HuH-7 (cell line): ENCODE results near the gene TAF10.

ENCODE experiments used
- DNase-seq: peaks from one replicate; pipeline ENCODE4 v3.0.0; 2011; ENCODE audit warnings: low spot score

TAF10 gene

GRCh38 chr11:6612213-6613041 lies at the start of gene TAF10:
TAF10 (minus strand) TSS chr11:6612216; CDS start chr11:6612189, 27 bp downstream.
- peak; percentile 91 for DNase-seq

- DNase-seq = no peak
Measured at GRCh38 chr11:6660712-6661111, 48.7 kb upstream of the TAF10 start.

GRCh38 chr11:6658647-6659046 lies 46.6 kb upstream of the TAF10 start:
- no peak for DNase-seq

- DNase-seq = no peak
Measured at GRCh38 chr11:6657346-6657745, 45.3 kb upstream of the TAF10 start.

- no peak for DNase-seq
Measured at GRCh38 chr11:6656936-6657335, 44.9 kb upstream of the TAF10 start.

- DNase-seq = no peak
Measured at GRCh38 chr11:6656584-6656915, 44.5 kb upstream of the TAF10 start.

- DNase-seq = no peak
Measured at GRCh38 chr11:6655790-6656583, 44.0 kb upstream of the TAF10 start, which contains the start of gene DCHS1. DCHS1 (minus strand) TSS chr11:6655809; CDS start chr11:6641613, 14,196 bp downstream.

GRCh38 chr11:6655020-6655789 lies 43.2 kb upstream of the TAF10 start:
- no peak for DNase-seq

- peak; percentile 56 for DNase-seq
Measured at GRCh38 chr11:6654281-6655019, 42.4 kb upstream of the TAF10 start.

- no peak for DNase-seq
Measured at GRCh38 chr11:6653656-6654055, 41.6 kb upstream of the TAF10 start.

- DNase-seq = no peak
Measured at GRCh38 chr11:6653097-6653496, 41.1 kb upstream of the TAF10 start.

- no peak for DNase-seq
Measured at GRCh38 chr11:6652182-6652581, 40.2 kb upstream of the TAF10 start.

GRCh38 chr11:6650980-6651379 lies 39.0 kb upstream of the TAF10 start:
- no peak for DNase-seq

GRCh38 chr11:6650104-6650503 lies 38.1 kb upstream of the TAF10 start:
- no peak for DNase-seq

- DNase-seq = no peak
Measured at GRCh38 chr11:6648501-6648900, 36.5 kb upstream of the TAF10 start.

- DNase-seq = no peak
Measured at GRCh38 chr11:6647836-6648235, 35.8 kb upstream of the TAF10 start.

- DNase-seq = no peak
Measured at GRCh38 chr11:6646918-6647679, 35.1 kb upstream of the TAF10 start.

GRCh38 chr11:6646576-6646917 lies 34.5 kb upstream of the TAF10 start:
- DNase-seq = no peak

- DNase-seq = no peak
Measured at GRCh38 chr11:6646071-6646470, 34.1 kb upstream of the TAF10 start.

- no peak for DNase-seq
Measured at GRCh38 chr11:6642957-6643356, 30.9 kb upstream of the TAF10 start.
